NB4 (cell line): ENCODE results near the gene TMEM225.
"Not testable (repeated sequence)": the region's sequence is repeated elsewhere in the genome, so short reads cannot be mapped to it uniquely, and the experiment has no call there.

Source experiments
- CTCF ChIP-seq: IDR thresholded peaks from one replicate; pipeline ENCODE4 v1.5.1; 2012; ENCODE audit warnings: low read depth, low read length
- MYC ChIP-seq: IDR thresholded peaks from 2 replicates; pipeline ENCODE4 v1.6.1; 2011; ENCODE audit warnings: low read depth, low read length
- POLR2A ChIP-seq: IDR thresholded peaks from 2 replicates; pipeline ENCODE4 v1.6.1; 2011; ENCODE audit warnings: mild to moderate bottlenecking; ENCODE audit not compliant: insufficient read length; ENCODE audit errors: extremely low read depth

- not testable (repeated sequence) for TF ChIP-seq CTCF, POLR2A, MYC
Observed at GRCh38 chr11:123865293-123865692, 20.2 kb downstream of the TMEM225 start.
